Caco-2 (cell line): ENCODE measurements around the gene ECPAS. TPM values are rescaled to one million over a fixed set of nuclear protein-coding genes. Genes with fewer than 3 reads are reported as not detected.
"Not testable (repeated sequence)": the region's sequence is repeated elsewhere in the genome, so short reads cannot be mapped to it uniquely, and the experiment has no call there.

ENCODE experiments used
- BruUV-seq: library from RNA; stranded (reverse); fragments of 400-500 nt; replicated peaks from 2 replicates; lab custom pipeline; 2021; lab: Mats Ljungman, UMichigan
- CTCF ChIA-PET: fragments of 300-600 bp; sonication (Branson Sonifier 250); formaldehyde crosslinking; loops from one replicate; lab custom pipeline; 2022; ENCODE audit warnings: antibody characterized with exemption; lab: Charles Lee
- POLR2A ChIA-PET: fragments of 300-600 bp; sonication (Branson Sonifier 250); formaldehyde crosslinking; loops from one replicate; lab custom pipeline; 2022; ENCODE audit warnings: antibody characterized with exemption; lab: Charles Lee
- DNase-seq, 2 experiments: peaks; one replicate each; pipeline versions ENCODE4 v3.0.0 to v3.0.0-alpha.2; 2020 to 2022
- H3K27me3 ChIP-seq: replicated peaks from 2 replicates; pipeline ENCODE4 v1.6.0; 2011; ENCODE audit warnings: low read length; ENCODE audit not compliant: control insufficient read depth, insufficient read depth
- H3K36me3 ChIP-seq: 2 replicates; pipeline ENCODE4 v1.5.1; 2011; ENCODE audit warnings: low read length; ENCODE audit not compliant: control insufficient read depth, insufficient read depth
- H3K4me1 ChIP-seq: fragments of 250-450 bp; sonication (Bioruptor Pico); 2 replicates; pipeline ENCODE4 v1.5.1; 2020; ENCODE audit warnings: mild to moderate bottlenecking
- H3K4me3 ChIP-seq: 2 replicates; pipeline ENCODE4 v1.5.1; 2011; ENCODE audit warnings: low read depth, mild to moderate bottlenecking, control low read depth, low read length
- H3K9me3 ChIP-seq: fragments of 250-450 bp; sonication (Bioruptor Pico); 2 replicates; pipeline ENCODE4 v1.5.1; 2020; ENCODE audit warnings: mild to moderate bottlenecking, moderate library complexity
- H3K27ac Mint-ChIP-seq: one replicate; pipeline ENCODE4 v1.8.0; 2022; ENCODE audit warnings: mixed read lengths; ENCODE audit not compliant: unreplicated experiment
- H3K27me3 Mint-ChIP-seq: one replicate; pipeline ENCODE4 v1.8.0; 2022; ENCODE audit warnings: mixed read lengths; ENCODE audit not compliant: insufficient read depth, unreplicated experiment
- H3K36me3 Mint-ChIP-seq: one replicate; pipeline ENCODE4 v1.8.0; 2022; ENCODE audit warnings: mild to moderate bottlenecking, mixed read lengths; ENCODE audit not compliant: insufficient read depth, unreplicated experiment
- H3K4me1 Mint-ChIP-seq: one replicate; pipeline ENCODE4 v1.8.0; 2022; ENCODE audit warnings: low read depth, mixed read lengths; ENCODE audit not compliant: unreplicated experiment
- H3K4me3 Mint-ChIP-seq: one replicate; pipeline ENCODE4 v1.8.0; 2022; ENCODE audit warnings: mild to moderate bottlenecking, moderate library complexity, mixed read lengths; ENCODE audit not compliant: unreplicated experiment
- H3K9me3 Mint-ChIP-seq: one replicate; pipeline ENCODE4 v1.8.0; 2022; ENCODE audit warnings: mixed read lengths; ENCODE audit not compliant: unreplicated experiment
- CTCF ChIP-seq, 2 experiments: fragments of 200-600 bp in 1 of 2; IDR thresholded peaks; 1 replicate in 1 of 2; 2 replicates in 1 of 2; pipeline versions ENCODE4 v1.5.1 to v1.8.0; 2011 to 2022; ENCODE audit warnings: antibody characterized with exemption in 1 of 2, control low read depth in 1 of 2, inconsistent platforms in 1 of 2, low read depth in 1 of 2, low read length in 1 of 2, mild to moderate bottlenecking in 1 of 2, moderate library complexity in 1 of 2; ENCODE audit not compliant: insufficient read depth in 1 of 2, severe bottlenecking in 1 of 2, unreplicated experiment in 1 of 2
- intact Hi-C: fragments of 100-400 bp; cut with micrococcal nuclease; formaldehyde crosslinking; loops from one replicate; pipeline ENCODE4 v1.10.0; 2022; ENCODE audit not compliant: unreplicated experiment
- total RNA-seq: library from RNA; stranded (reverse); gene quantifications from 2 replicates; pipeline ENCODE4 v1.2.3, GENCODE V29; 2022

ECPAS gene
- total RNA-seq, 1 experiment from 2014 or later: 77.0 TPM

DNA sequence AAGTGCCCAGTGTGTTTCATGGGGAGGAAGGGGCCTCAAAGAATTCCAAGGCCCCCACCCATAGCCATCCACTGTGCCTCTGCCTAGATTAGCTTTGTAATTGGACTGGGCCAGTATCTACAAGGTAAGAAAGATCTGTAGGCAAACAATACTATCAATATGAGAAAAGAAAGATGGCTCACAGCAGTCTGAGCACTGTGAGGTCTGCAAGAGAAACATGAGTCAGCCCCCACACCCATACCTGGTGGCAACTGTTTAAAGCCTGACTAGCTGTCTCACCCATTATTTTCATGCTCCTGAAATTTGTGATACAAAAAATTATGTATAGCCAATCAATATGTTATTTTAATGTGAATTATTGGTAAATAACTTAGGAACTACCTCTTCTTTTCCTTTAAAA, 30.8 kb upstream of the ECPAS start:
- Mint-ChIP-seq H3K27me3 (no peaks in the 10 kb centered on the region), H3K4me3 (no peak overlapping the region), H3K4me1 (no peaks in the 10 kb centered on the region), H3K36me3 (no peaks in the 10 kb centered on the region), H3K9me3 (peaks cover 37% of the 10 kb centered on the region), H3K27ac (no peak overlapping the region)
- Histone ChIP-seq H3K9me3 (no peaks in the 10 kb centered on the region), H3K27me3 (no peaks in the 10 kb centered on the region), H3K4me3 (no peak overlapping the region), H3K36me3 (no peaks in the 10 kb centered on the region), H3K4me1 (no peaks in the 10 kb centered on the region)
- no peak for DNase-seq
- BruUV-seq: no TSS peak
- intact Hi-C loops: no loop called here
- ChIA-PET CTCF (no interaction called here), POLR2A (no interaction called here)
- no peak for TF ChIP-seq CTCF (IDR thresholded peaks at IDR 0.05; ENCODE audit: insufficient read depth in 1 of 2, low read depth in 1 of 2, low read length in 1 of 2, severe bottlenecking in 1 of 2, unreplicated experiment in 1 of 2)

DNA sequence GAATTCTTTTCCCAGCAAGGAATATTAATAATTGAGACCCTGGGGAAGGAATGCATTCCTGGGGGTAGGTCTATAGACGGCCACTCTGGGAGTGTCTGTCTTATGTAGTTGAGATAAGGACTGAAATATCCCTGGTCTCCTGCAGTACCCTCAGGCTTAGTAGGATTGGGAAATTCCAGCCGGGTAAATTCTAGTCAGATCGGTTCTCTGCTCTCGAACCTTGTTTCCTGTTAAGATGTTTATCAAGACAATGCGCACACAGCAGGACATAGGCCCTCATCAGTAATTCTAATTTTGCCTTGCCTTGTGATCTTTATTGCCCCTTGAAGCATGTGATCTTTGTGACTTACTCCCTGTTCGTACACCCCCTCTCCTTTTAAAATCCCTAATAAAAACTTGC, 27.4 kb upstream of the ECPAS start:
- H3K4me3 ChIP-seq, H3K27me3 ChIP-seq, POLR2A ChIA-PET, H3K4me1 ChIP-seq, DNase-seq, H3K36me3 Mint-ChIP-seq, H3K4me3 Mint-ChIP-seq, H3K27me3 Mint-ChIP-seq, BruUV-seq, CTCF ChIA-PET, H3K9me3 ChIP-seq, intact Hi-C loops, H3K36me3 ChIP-seq, H3K27ac Mint-ChIP-seq, H3K4me1 Mint-ChIP-seq: not testable (repeated sequence)
- peaks cover 33% of the 10 kb centered on the region for H3K9me3 Mint-ChIP-seq

DNA sequence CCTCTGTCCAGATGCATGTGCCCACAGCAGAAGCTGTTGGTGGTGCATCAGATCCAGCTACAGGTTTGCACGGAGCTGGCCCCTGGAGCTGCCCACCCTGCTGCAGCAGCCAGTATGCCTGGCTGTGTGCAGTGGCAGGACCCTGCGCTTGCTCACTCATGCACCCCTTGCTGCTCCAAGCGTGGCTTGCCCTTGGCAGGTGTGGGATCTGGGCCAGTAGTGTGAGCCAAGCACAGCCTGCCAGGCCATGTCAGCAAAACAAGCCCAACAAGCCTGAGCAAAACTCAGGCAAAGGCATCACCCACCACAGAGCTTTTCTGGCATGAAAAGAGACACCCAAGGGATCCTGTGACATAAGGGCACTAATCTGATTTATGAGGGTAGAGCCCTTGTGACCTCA, 18.3 kb upstream of the ECPAS start:
- BruUV-seq: no TSS peak
- H3K36me3 ChIP-seq: no peaks in the 10 kb centered on the region
- Mint-ChIP-seq H3K27me3 (no peaks in the 10 kb centered on the region), H3K4me1 (no peaks in the 10 kb centered on the region), H3K36me3 (no peaks in the 10 kb centered on the region), H3K4me3 (no peak overlapping the region), H3K9me3 (no peaks in the 10 kb centered on the region), H3K27ac (no peak overlapping the region)
- no peak for TF ChIP-seq CTCF (IDR thresholded peaks at IDR 0.05; ENCODE audit: insufficient read depth in 1 of 2, low read depth in 1 of 2, low read length in 1 of 2, severe bottlenecking in 1 of 2, unreplicated experiment in 1 of 2)
- no peak overlapping the region for H3K4me3 ChIP-seq
- no peak for DNase-seq
- H3K4me1 ChIP-seq: no peaks in the 10 kb centered on the region
- no peaks in the 10 kb centered on the region for H3K9me3 ChIP-seq
- intact Hi-C loops: no loop called here
- CTCF ChIA-PET: interaction anchor here (0.6 kb wide), 1 partner anchor 96 kb away, joined by 6 read pairs; no protein-coding TSS in a partner anchor
- H3K27me3 ChIP-seq: no peaks in the 10 kb centered on the region
- POLR2A ChIA-PET: interaction anchor here (0.6 kb wide), 1 partner anchor 887 kb away, joined by 6 read pairs; no protein-coding TSS in a partner anchor

DNA sequence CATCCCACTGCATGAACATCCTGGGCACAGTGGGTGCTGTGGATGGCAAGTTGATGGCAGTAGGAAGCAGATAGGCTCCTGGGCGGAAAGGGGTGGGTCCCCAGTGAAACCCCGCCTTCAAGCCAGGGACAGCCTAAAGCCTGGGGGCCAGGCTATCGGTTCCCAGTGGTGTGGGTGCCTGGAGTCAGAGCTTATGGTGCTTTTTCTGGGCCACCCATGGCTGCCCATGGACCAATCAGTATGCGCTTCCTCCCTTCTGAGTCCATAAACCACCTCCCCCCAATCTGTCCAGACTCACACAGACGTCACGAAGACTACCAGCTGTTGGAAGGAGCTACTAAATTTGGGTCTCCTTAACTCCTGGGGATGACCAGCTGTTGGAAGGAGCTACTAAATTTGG, 17.5 kb upstream of the ECPAS start:
- no peaks in the 10 kb centered on the region for H3K27me3 ChIP-seq
- DNase-seq: no peak
- intact Hi-C loops: no loop called here
- no peak overlapping the region for H3K4me3 ChIP-seq
- H3K9me3 ChIP-seq: no peaks in the 10 kb centered on the region
- no peak overlapping the region for H3K4me3 Mint-ChIP-seq
- no peaks in the 10 kb centered on the region for H3K36me3 Mint-ChIP-seq
- H3K4me1 ChIP-seq: no peaks in the 10 kb centered on the region
- ChIA-PET POLR2A (no interaction called here), CTCF (interaction anchor here (0.6 kb wide), 1 partner anchor 96 kb away, joined by 6 read pairs; no protein-coding TSS in a partner anchor)
- H3K36me3 ChIP-seq: no peaks in the 10 kb centered on the region
- no peak for TF ChIP-seq CTCF (IDR thresholded peaks at IDR 0.05; ENCODE audit: insufficient read depth in 1 of 2, low read depth in 1 of 2, low read length in 1 of 2, severe bottlenecking in 1 of 2, unreplicated experiment in 1 of 2)
- no peak overlapping the region for H3K27ac Mint-ChIP-seq
- no peaks in the 10 kb centered on the region for H3K4me1 Mint-ChIP-seq
- BruUV-seq: no TSS peak
- H3K9me3 Mint-ChIP-seq: no peaks in the 10 kb centered on the region
- no peaks in the 10 kb centered on the region for H3K27me3 Mint-ChIP-seq
